Measurements from ENCODE around the gene SPOCK2. TPM values are rescaled to one million over a fixed set of nuclear protein-coding genes. Genes with fewer than 3 reads are reported as not detected.

The SPOCK2 gene
- total and polyA plus RNA-seq, 2 of the 13 experiments (the other 11 are each of a cell fraction or from before 2014, with no cell fraction given), result 8.6 to 30.6 TPM

DNA sequence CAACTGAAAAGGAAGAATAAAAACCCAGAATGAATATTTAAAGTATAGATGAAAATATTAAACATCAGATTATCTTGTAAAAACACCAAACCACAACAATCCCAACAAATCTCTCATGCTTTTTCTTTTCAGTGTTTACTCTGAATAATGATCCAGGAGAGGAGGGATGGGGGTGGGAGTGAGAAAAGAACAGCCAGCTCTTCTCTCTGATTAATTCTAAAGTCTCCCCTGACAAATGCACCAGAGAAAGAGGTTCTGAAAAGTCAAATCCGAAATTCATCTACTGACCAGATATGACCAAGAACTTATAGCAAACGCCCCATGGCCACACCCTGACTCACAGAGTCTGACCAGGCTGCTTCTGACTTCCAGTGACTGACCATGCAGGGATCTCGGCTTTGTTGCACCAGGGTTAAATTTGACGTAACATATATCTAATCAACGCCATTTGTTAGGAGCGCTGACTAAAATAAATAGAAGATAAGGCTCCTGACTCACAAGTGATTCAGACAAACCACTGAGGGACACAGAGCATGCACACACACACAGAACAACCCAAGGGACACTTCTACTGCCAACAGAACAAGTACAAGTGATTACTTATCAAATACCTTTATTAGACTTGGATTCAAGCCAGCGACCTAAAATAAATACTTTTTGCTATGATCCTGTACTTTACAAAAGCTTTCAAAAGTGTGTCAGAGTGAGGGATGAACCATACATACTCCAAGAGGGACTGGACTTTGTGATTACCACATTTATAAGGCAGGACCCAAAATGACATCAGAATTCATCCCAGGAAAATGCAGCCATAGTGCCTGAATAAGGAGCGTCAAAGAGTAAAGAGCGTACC lies 9.3 kb upstream of the SPOCK2 start (continued):
- TF ChIP-seq, protein P1, sequence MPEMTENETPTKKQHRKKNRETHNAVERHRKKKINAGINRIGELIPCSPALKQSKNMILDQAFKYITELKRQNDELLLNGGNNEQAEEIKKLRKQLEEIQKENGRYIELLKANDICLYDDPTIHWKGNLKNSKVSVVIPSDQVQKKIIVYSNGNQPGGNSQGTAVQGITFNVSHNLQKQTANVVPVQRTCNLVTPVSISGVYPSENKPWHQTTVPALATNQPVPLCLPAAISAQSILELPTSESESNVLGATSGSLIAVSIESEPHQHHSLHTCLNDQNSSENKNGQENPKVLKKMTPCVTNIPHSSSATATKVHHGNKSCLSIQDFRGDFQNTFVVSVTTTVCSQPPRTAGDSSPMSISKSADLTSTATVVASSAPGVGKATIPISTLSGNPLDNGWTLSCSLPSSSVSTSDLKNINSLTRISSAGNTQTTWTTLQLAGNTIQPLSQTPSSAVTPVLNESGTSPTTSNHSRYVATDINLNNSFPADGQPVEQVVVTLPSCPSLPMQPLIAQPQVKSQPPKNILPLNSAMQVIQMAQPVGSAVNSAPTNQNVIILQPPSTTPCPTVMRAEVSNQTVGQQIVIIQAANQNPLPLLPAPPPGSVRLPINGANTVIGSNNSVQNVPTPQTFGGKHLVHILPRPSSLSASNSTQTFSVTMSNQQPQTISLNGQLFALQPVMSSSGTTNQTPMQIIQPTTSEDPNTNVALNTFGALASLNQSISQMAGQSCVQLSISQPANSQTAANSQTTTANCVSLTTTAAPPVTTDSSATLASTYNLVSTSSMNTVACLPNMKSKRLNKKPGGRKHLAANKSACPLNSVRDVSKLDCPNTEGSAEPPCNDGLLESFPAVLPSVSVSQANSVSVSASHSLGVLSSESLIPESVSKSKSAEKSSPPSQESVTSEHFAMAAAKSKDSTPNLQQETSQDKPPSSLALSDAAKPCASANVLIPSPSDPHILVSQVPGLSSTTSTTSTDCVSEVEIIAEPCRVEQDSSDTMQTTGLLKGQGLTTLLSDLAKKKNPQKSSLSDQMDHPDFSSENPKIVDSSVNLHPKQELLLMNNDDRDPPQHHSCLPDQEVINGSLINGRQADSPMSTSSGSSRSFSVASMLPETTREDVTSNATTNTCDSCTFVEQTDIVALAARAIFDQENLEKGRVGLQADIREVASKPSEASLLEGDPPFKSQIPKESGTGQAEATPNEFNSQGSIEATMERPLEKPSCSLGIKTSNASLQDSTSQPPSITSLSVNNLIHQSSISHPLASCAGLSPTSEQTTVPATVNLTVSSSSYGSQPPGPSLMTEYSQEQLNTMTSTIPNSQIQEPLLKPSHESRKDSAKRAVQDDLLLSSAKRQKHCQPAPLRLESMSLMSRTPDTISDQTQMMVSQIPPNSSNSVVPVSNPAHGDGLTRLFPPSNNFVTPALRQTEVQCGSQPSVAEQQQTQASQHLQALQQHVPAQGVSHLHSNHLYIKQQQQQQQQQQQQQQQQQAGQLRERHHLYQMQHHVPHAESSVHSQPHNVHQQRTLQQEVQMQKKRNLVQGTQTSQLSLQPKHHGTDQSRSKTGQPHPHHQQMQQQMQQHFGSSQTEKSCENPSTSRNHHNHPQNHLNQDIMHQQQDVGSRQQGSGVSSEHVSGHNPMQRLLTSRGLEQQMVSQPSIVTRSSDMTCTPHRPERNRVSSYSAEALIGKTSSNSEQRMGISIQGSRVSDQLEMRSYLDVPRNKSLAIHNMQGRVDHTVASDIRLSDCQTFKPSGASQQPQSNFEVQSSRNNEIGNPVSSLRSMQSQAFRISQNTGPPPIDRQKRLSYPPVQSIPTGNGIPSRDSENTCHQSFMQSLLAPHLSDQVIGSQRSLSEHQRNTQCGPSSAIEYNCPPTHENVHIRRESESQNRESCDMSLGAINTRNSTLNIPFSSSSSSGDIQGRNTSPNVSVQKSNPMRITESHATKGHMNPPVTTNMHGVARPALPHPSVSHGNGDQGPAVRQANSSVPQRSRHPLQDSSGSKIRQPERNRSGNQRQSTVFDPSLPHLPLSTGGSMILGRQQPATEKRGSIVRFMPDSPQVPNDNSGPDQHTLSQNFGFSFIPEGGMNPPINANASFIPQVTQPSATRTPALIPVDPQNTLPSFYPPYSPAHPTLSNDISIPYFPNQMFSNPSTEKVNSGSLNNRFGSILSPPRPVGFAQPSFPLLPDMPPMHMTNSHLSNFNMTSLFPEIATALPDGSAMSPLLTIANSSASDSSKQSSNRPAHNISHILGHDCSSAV (CRISPR knock-in tag; IDR thresholded peaks at IDR 0.05; ENCODE audit: borderline replicate concordance), result no peak
- no peak for TF ChIP-seq ZNF557 (CRISPR knock-in tag; IDR thresholded peaks at IDR 0.05)
- TF ChIP-seq NFKBIZ (CRISPR knock-in tag; IDR thresholded peaks at IDR 0.05), result no peak
- TF ChIP-seq HDAC1 (CRISPR knock-in tag; IDR thresholded peaks at IDR 0.05), result no peak; the same call in 1 of the 2 replicates
- no peak for TF ChIP-seq ZFP36L2 (CRISPR knock-in tag; IDR thresholded peaks at IDR 0.05)
- TF ChIP-seq ZNF703 (CRISPR knock-in tag; IDR thresholded peaks at IDR 0.05; ENCODE audit: borderline replicate concordance), result no peak
- no peak for TF ChIP-seq NFKB2 (CRISPR knock-in tag; IDR thresholded peaks at IDR 0.05; ENCODE audit: borderline replicate concordance)
- no peak for TF ChIP-seq MTA1 (CRISPR knock-in tag; IDR thresholded peaks at IDR 0.05; ENCODE audit: borderline replicate concordance)
- TF ChIP-seq FOSL1 (CRISPR knock-in tag; IDR thresholded peaks at IDR 0.05; ENCODE audit: borderline replicate concordance), result peak; percentile 78; the same call in 1 of the 2 replicates
- TF ChIP-seq SCMH1 (CRISPR knock-in tag; IDR thresholded peaks at IDR 0.05; ENCODE audit: borderline replicate concordance), result no peak
- TF ChIP-seq AHDC1 (CRISPR knock-in tag; IDR thresholded peaks at IDR 0.05; ENCODE audit: borderline replicate concordance), result no peak
- TF ChIP-seq ZNF878 (CRISPR knock-in tag; IDR thresholded peaks at IDR 0.05), result no peak
- no peak for TF ChIP-seq ZBTB7A (CRISPR knock-in tag; IDR thresholded peaks at IDR 0.05)
- TF ChIP-seq ZFY (CRISPR knock-in tag; IDR thresholded peaks at IDR 0.05), result no peak
- TF ChIP-seq RXRB (CRISPR knock-in tag; IDR thresholded peaks at IDR 0.05; ENCODE audit: borderline replicate concordance), result peak; percentile 91
- no peak for TF ChIP-seq HOXA9 (CRISPR knock-in tag; IDR thresholded peaks at IDR 0.05; ENCODE audit: borderline replicate concordance)

Data from HepG2 (cell line).